H1 (cell line): ENCODE measurements around the gene MYG1. TPM values are rescaled to one million over a fixed set of nuclear protein-coding genes. Genes with fewer than 3 reads are reported as not detected.

Experiments used
- CTCF ChIA-PET: fragments of 300-600 bp; sonication (Branson Sonifier 250); formaldehyde crosslinking; loops from one replicate; lab custom pipeline; 2021; ENCODE audit not compliant: partially characterized antibody; lab: Charles Lee
- POLR2A ChIA-PET: fragments of 300-600 bp; sonication (Branson Sonifier 250); formaldehyde crosslinking; loops from one replicate; lab custom pipeline; 2021; ENCODE audit warnings: inconsistent platforms; ENCODE audit not compliant: partially characterized antibody; lab: Charles Lee
- DNase-seq, 2 experiments: peaks; one replicate each; pipeline versions ENCODE4 v3.0.0 to v3.0.0-alpha.2; 2010 to 2022; ENCODE audit warnings: low spot score in 2 of 2, low read depth in 1 of 2, mixed read lengths in 1 of 2
- FAIRE-seq: peaks from 2 replicates; lab custom pipeline; 2011; peaks lifted over from hg19 to GRCh38; lab: Jason Lieb, UNC
- H2AFZ ChIP-seq: 2 replicates; pipeline ENCODE4 v1.8.1; 2012; ENCODE audit warnings: low read length, inconsistent platforms
- H2AK5ac ChIP-seq: 2 replicates; pipeline ENCODE4 v1.6.1; 2013; ENCODE audit warnings: low read depth, low read length
- H2BK120ac ChIP-seq: replicated peaks from 2 replicates; pipeline ENCODE3; 2013; ENCODE audit warnings: low read depth, low read length, inconsistent platforms
- H2BK12ac ChIP-seq: 2 replicates; pipeline ENCODE4 v1.6.1; 2013; ENCODE audit warnings: low read depth, low read length
- H2BK15ac ChIP-seq: 2 replicates; pipeline ENCODE4 v1.6.1; 2013; ENCODE audit warnings: low read length
- H2BK20ac ChIP-seq: 2 replicates; pipeline ENCODE4 v1.6.1; 2013; ENCODE audit warnings: low read length
- H2BK5ac ChIP-seq: 2 replicates; pipeline ENCODE4 v1.6.1; 2013; ENCODE audit warnings: low read depth, low read length
- H3K14ac ChIP-seq: 2 replicates; pipeline ENCODE4 v1.6.1; 2013; ENCODE audit warnings: inconsistent platforms; ENCODE audit not compliant: insufficient read length
- H3K18ac ChIP-seq: 2 replicates; pipeline ENCODE4 v1.6.1; 2013; ENCODE audit warnings: low read length; ENCODE audit errors: extremely low read depth
- H3K23ac ChIP-seq: 2 replicates; pipeline ENCODE4 v1.6.1; 2013; ENCODE audit warnings: inconsistent platforms; ENCODE audit not compliant: insufficient read length
- H3K23me2 ChIP-seq: 2 replicates; pipeline ENCODE4 v1.6.1; 2013; ENCODE audit warnings: low read depth, low read length
- H3K27ac ChIP-seq: 2 replicates; pipeline ENCODE4 v1.6.1; 2011; ENCODE audit warnings: low read depth, low read length, inconsistent platforms
- H3K27me3 ChIP-seq, 4 experiments: replicated peaks in 1 of 4; 1 replicate in 1 of 4; 2 replicates in 3 of 4; pipeline versions ENCODE4 v1.6.1 to v1.8.1; 2011 to 2013; ENCODE audit warnings: low read length in 3 of 4, mild to moderate bottlenecking in 3 of 4, inconsistent platforms in 2 of 4, mixed read lengths in 2 of 4, moderate library complexity in 1 of 4; ENCODE audit not compliant: control insufficient read depth in 3 of 4, insufficient read depth in 3 of 4; ENCODE audit errors: extremely low read depth in 1 of 4
- H3K36me3 ChIP-seq, 4 experiments: 2 replicates each; pipeline versions ENCODE4 v1.6.1 to v1.8.1; 2011 to 2013; ENCODE audit warnings: mild to moderate bottlenecking in 4 of 4, low read length in 3 of 4, moderate library complexity in 2 of 4, control low read depth in 1 of 4, inconsistent platforms in 1 of 4; ENCODE audit not compliant: insufficient read depth in 4 of 4, control insufficient read depth in 2 of 4
- H3K4ac ChIP-seq: replicated peaks from 2 replicates; pipeline ENCODE3; 2013; ENCODE audit warnings: low read length, low read depth, mixed read lengths, inconsistent platforms; ENCODE audit not compliant: insufficient read length
- H3K4me1 ChIP-seq, 4 experiments: replicated peaks in 1 of 4; 1 replicate in 1 of 4; 2 replicates in 3 of 4; pipeline versions ENCODE4 v1.6.1 to v1.8.1; 2011 to 2013; ENCODE audit warnings: low read length in 3 of 4, inconsistent platforms in 2 of 4, mixed read lengths in 1 of 4; ENCODE audit not compliant: insufficient read depth in 4 of 4, control insufficient read depth in 3 of 4
- H3K4me2 ChIP-seq, 2 experiments: 2 replicates each; pipeline versions ENCODE4 v1.6.1 to v1.8.1; 2011 to 2013; ENCODE audit warnings: low read depth in 2 of 2, low read length in 2 of 2, control low read depth in 1 of 2, inconsistent platforms in 1 of 2, mild to moderate bottlenecking in 1 of 2; ENCODE audit not compliant: insufficient read depth in 1 of 2
- H3K4me3 ChIP-seq, 4 experiments: fragments of 200-600, 300-600 bp in 1 of 4; sonication (generic), shearing (Covaris generic), sonication (Bioruptor Twin) in 1 of 4; 2 replicates each; pipeline versions ENCODE4 v1.5.1 to v1.8.1; 2011 to 2016; ENCODE audit warnings: low read length in 4 of 4, low read depth in 3 of 4, control low read depth in 2 of 4, inconsistent platforms in 2 of 4, mild to moderate bottlenecking in 2 of 4, mixed read lengths in 1 of 4, moderate library complexity in 1 of 4; ENCODE audit not compliant: insufficient read depth in 2 of 4; ENCODE audit errors: extremely low read depth in 1 of 4
- H3K56ac ChIP-seq: replicated peaks from 2 replicates; pipeline ENCODE3; 2013; ENCODE audit warnings: low read depth, mild to moderate bottlenecking, mixed read lengths, low read length, inconsistent platforms; ENCODE audit not compliant: insufficient read length
- H3K79me1 ChIP-seq: 2 replicates; pipeline ENCODE4 v1.6.1; 2013; ENCODE audit warnings: low read depth, low read length, control low read depth
- H3K79me2 ChIP-seq, 2 experiments: 2 replicates each; pipeline versions ENCODE4 v1.6.1 to v1.8.1; 2012 to 2013; ENCODE audit warnings: low read length in 2 of 2, mild to moderate bottlenecking in 2 of 2, inconsistent platforms in 1 of 2; ENCODE audit not compliant: insufficient read depth in 2 of 2, control insufficient read depth in 1 of 2
- H3K9ac ChIP-seq, 4 experiments: replicated peaks in 1 of 4; 1 replicate in 1 of 4; 2 replicates in 3 of 4; pipeline versions ENCODE4 v1.6.1 to v1.8.1; 2011 to 2013; ENCODE audit warnings: low read depth in 3 of 4, low read length in 3 of 4, control low read depth in 2 of 4, mild to moderate bottlenecking in 2 of 4, moderate library complexity in 2 of 4, inconsistent platforms in 1 of 4; ENCODE audit errors: extremely low read depth in 1 of 4
- H3K9me3 ChIP-seq, 2 experiments: 2 replicates each; pipeline versions ENCODE4 v1.6.1 to v1.8.1; 2012 to 2013; ENCODE audit warnings: mild to moderate bottlenecking in 2 of 2, moderate library complexity in 2 of 2, control low read depth in 1 of 2, inconsistent platforms in 1 of 2, low read depth in 1 of 2, low read length in 1 of 2, mixed read lengths in 1 of 2; ENCODE audit not compliant: insufficient read depth in 2 of 2
- H4K20me1 ChIP-seq, 2 experiments: replicated peaks in 1 of 2; 2 replicates each; pipeline versions ENCODE3 to v1.8.1; 2011 to 2013; ENCODE audit warnings: inconsistent platforms in 2 of 2, low read length in 2 of 2, mild to moderate bottlenecking in 1 of 2; ENCODE audit not compliant: insufficient read depth in 2 of 2, control insufficient read depth in 1 of 2
- H4K5ac ChIP-seq: 2 replicates; pipeline ENCODE4 v1.6.1; 2013; ENCODE audit warnings: low read length, low read depth, mixed read lengths, inconsistent platforms; ENCODE audit not compliant: insufficient read length
- H4K8ac ChIP-seq: 2 replicates; pipeline ENCODE4 v1.8.0; 2013; ENCODE audit warnings: mild to moderate bottlenecking, moderate library complexity, low read length, inconsistent platforms; ENCODE audit not compliant: insufficient read depth; ENCODE audit errors: extremely low read depth
- H4K91ac ChIP-seq: replicated peaks from 2 replicates; pipeline ENCODE3; 2013; ENCODE audit warnings: low read length, mixed read lengths, inconsistent platforms; ENCODE audit not compliant: insufficient read length
- BCL11A ChIP-seq, 2 experiments: IDR thresholded peaks; one replicate each; pipeline ENCODE4 v1.6.1; 2011; ENCODE audit warnings: low read depth in 2 of 2, low read length in 2 of 2, mild to moderate bottlenecking in 2 of 2
- CBX8 ChIP-seq: fragments of 300-800, 300-1000 bp; sonication (generic); IDR thresholded peaks from 2 replicates; pipeline ENCODE4 v1.7.1; 2016; ENCODE audit warnings: low read depth, low read length, borderline replicate concordance
- HDAC6 ChIP-seq: IDR thresholded peaks from one replicate; pipeline ENCODE4 v1.7.1; 2012; ENCODE audit warnings: low read depth, mild to moderate bottlenecking, inconsistent platforms, low read length, moderate library complexity
- RNF2 ChIP-seq: fragments of 200-900, 300-1000 bp; sonication (generic); IDR thresholded peaks from 2 replicates; pipeline ENCODE4 v1.7.1; 2016; ENCODE audit warnings: borderline replicate concordance, low read depth, mild to moderate bottlenecking, antibody characterized with exemption, low read length; ENCODE audit not compliant: poor library complexity, severe bottlenecking; ENCODE audit errors: missing control alignments
- SAP30 ChIP-seq: fragments of 300-600 bp; sonication (generic); IDR thresholded peaks from 2 replicates; pipeline ENCODE4 v1.7.1; 2012; ENCODE audit warnings: low read length, moderate library complexity, mild to moderate bottlenecking, inconsistent platforms; ENCODE audit not compliant: insufficient read depth, insufficient replicate concordance
- SP1 ChIP-seq: IDR thresholded peaks from 2 replicates; pipeline ENCODE4 v1.6.1; 2011; ENCODE audit warnings: low read depth, low read length
- WGBS, 2 experiments: shearing (Covaris generic) in 1 of 2; methylation state at CpG; one replicate each; pipeline versions ENCODE4 v1.1.6 to v1.1.7; 2013 to 2015; ENCODE audit warnings: low lambda C conversion rate in 2 of 2, mixed read lengths in 2 of 2, inconsistent platforms in 1 of 2, low coverage in 1 of 2, missing lambda C conversion rate in 1 of 2; ENCODE audit not compliant: insufficient replicate concordance in 2 of 2, insufficient coverage in 1 of 2, insufficient read length in 1 of 2; ENCODE audit errors: extremely low coverage in 1 of 2, missing lambda C conversion rate in 1 of 2; 5-methylcytosine and 5-hydroxymethylcytosine counted together
- polyA plus RNA-seq, 7 experiments: library from polyadenylated mRNA; depleted of rRNA in 3 of 7; stranded (reverse) in 5 of 7; unstranded in 2 of 7; fragments of >200 nt in 5 of 7; fragments of 200-250 nt in 2 of 7; gene quantifications; 1 replicate in 5 of 7; 2 replicates in 1 of 7; 4 replicates in 1 of 7; pipeline versions ENCODE4 v1.2.1 to v1.2.3, GENCODE V29; 2011 to 2013; ENCODE audit warnings: missing spikeins in 2 of 7, mixed read lengths in 2 of 7
- total RNA-seq: library from RNA; stranded (reverse); fragmentation: NEBNext Ultra II Directional; extraction: Animal tissue kit (Norgen Biotek cat#: 25700); gene quantifications from 2 replicates; pipeline ENCODE4 v1.2.1, GENCODE V29; 2021

The MYG1 gene
- total and polyA plus RNA-seq, 2 of the 8 experiments (the other 6 are each of a cell fraction or from before 2014, with no cell fraction given), result 83.3 to 104 TPM

- H3K36me3 ChIP-seq, result no peaks in the 10 kb centered on the region
- H3K4me1 ChIP-seq, result peaks cover 0 to 22% (median 1%) of the 10 kb centered on the region in 4 experiments; a peak in 4 of 7 replicates
- no peak overlapping the region for H4K8ac ChIP-seq
- POLR2A ChIA-PET, result interaction anchor here (0.7 to 2.3 kb wide), 6 partner anchors 10 to 144 kb away, joined by 3 to 19 read pairs (median 4); partner anchors contain the start of gene PRR13
- no peak overlapping the region for H3K56ac ChIP-seq
- no peak overlapping the region for H2AFZ ChIP-seq
- FAIRE-seq, result no peak
- no peaks in the 10 kb centered on the region for H3K79me2 ChIP-seq
- H4K5ac ChIP-seq, result no peak overlapping the region
- no peak overlapping the region for H2BK12ac ChIP-seq
- H3K9me3 ChIP-seq, result no peaks in the 10 kb centered on the region
- H3K4me3 ChIP-seq, result no peak overlapping the region
- 0 out of 2 replicates have a peak, but pooled peaks cover 4% of the 10 kb centered on the region for H3K23me2 ChIP-seq
- H2BK5ac ChIP-seq, result no peak overlapping the region
- H3K4me2 ChIP-seq, result no peak overlapping the region
- H4K20me1 ChIP-seq, result no peaks in the 10 kb centered on the region
- H3K79me1 ChIP-seq, result no peaks in the 10 kb centered on the region
- no peak overlapping the region for H2BK20ac ChIP-seq
- no peak for DNase-seq
- TF ChIP-seq CBX8 (no peak), BCL11A (IDR thresholded peaks at IDR 0.05; ENCODE audit: low read depth in 2 of 2, low read length in 2 of 2) (no peak), SP1 (no peak), SAP30 (no peak), HDAC6 (no peak), RNF2 (no peak)
- no peak overlapping the region for H2BK120ac ChIP-seq
- H3K18ac ChIP-seq, result no peak overlapping the region
- H3K4ac ChIP-seq, result no peak overlapping the region
- no peak overlapping the region for H3K23ac ChIP-seq
- no peak overlapping the region for H3K14ac ChIP-seq
- H2BK15ac ChIP-seq, result no peak overlapping the region
- CTCF ChIA-PET, result interaction anchor here (0.7 to 21.2 kb wide), 10 partner anchors 7 to 431 kb away, joined by 3 to 381 read pairs (median 5); partner anchors contain the start of gene AAAS
- H3K9ac ChIP-seq, result no peak overlapping the region
- WGBS, 2 experiments, result 89% methylated on average over 8 of the region's 8 CpGs; no CpG with 5 or more reads in 1 of the 2 experiments
- peaks cover 0 to 12% (median 5%) of the 10 kb centered on the region in 4 experiments; a peak in 4 of 7 replicates for H3K27me3 ChIP-seq
- no peak overlapping the region for H4K91ac ChIP-seq
- no peak overlapping the region for H3K27ac ChIP-seq
- no peak overlapping the region for H2AK5ac ChIP-seq
Measured at GRCh38 chr12:53334822-53335221, 35.3 kb downstream of the MYG1 start.
